Fibroblast of skin of back (primary cell): ENCODE results near the gene NPM1. TPM values are rescaled to one million over a fixed set of nuclear protein-coding genes. Genes with fewer than 3 reads are reported as not detected.
A peak's percentile ranks its signal among the peaks of the same experiment; 100 is the strongest.
"Not testable (repeated sequence)": the region's sequence is repeated elsewhere in the genome, so short reads cannot be mapped to it uniquely, and the experiment has no call there.

Source experiments
- DNase-seq: peaks from one replicate; pipeline ENCODE4 v3.0.0-alpha.2; 2013
- polyA plus RNA-seq, 2 experiments: library from polyadenylated mRNA; unstranded; fragments of 120-200 nt; gene quantifications; one replicate each; pipeline ENCODE4 v1.2.1, GENCODE V29; 2013; ENCODE audit not compliant: insufficient read length in 2 of 2

The NPM1 gene, protein sequence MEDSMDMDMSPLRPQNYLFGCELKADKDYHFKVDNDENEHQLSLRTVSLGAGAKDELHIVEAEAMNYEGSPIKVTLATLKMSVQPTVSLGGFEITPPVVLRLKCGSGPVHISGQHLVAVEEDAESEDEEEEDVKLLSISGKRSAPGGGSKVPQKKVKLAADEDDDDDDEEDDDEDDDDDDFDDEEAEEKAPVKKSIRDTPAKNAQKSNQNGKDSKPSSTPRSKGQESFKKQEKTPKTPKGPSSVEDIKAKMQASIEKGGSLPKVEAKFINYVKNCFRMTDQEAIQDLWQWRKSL
- 1,344 TPM for polyA plus RNA-seq (2013, experiment 1 of 2; ENCODE audit: insufficient read length)
- 1,294 TPM for polyA plus RNA-seq (2013, experiment 2 of 2; ENCODE audit: insufficient read length)

GRCh38 chr5:171387345-171387969 lies at the start of gene NPM1:
TSS of gene NPM1 (plus strand) at chr5:171387849. CDS start at chr5:171387949, 100 bp downstream.
- peak; percentile 97 for DNase-seq

- no peak for DNase-seq
Observed at GRCh38 chr5:171340042-171340441, 47.6 kb upstream of the NPM1 start.

DNA sequence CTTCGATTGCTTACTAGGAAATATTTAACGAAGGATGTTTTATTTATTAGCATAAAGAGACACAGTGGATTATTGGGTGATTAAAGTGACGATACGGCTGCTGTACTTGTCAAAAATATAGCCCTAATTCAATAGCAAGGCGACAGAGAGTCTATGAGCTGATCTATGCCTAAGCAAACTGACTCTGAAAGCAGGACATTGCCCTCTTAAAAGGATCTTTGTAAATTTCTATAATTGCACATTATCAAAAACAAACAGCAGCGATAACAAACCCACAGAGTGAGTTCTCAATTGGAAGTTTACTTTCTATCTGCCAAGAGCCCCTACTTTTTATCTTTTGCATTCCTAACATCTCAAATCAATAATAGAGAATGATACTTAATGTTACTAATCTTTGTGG lies 47.2 kb upstream of the NPM1 start:
- DNase-seq = no peak

DNA sequence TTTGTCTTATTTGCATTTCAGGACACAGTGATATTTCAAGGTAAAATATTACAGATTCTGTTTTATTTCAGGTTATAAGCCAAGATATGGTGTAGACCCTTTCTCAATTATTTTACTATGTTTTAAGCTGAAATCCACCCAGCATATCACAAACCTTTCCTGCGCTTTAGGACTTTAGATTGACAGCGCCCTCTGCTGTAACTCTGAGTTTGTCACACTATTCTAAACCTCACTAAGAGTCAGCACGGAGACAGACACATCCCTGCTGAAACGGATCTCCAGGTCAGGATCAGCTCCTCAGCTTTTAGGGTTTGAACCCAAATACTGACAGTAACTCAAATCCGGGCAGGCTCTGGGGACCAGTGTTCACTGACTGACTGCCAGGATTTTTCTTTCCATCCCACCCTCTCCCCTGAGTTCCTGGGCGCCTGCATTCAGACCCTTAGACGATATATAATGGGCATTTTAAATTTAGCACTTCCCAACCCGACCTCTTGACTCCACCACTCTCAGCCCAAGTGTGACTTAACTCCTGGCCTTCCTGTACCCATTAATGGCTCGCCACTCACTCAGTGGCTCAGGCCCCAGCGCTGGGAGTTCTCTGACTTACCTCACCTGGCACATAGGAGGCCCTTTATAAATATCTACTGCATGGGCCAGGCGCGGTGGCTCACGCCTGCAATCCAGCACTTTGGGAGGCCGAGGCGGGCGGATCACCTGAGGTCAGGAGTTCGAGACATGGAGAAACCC lies 45.1 kb upstream of the NPM1 start:
- DNase-seq = peak; percentile 65

DNA sequence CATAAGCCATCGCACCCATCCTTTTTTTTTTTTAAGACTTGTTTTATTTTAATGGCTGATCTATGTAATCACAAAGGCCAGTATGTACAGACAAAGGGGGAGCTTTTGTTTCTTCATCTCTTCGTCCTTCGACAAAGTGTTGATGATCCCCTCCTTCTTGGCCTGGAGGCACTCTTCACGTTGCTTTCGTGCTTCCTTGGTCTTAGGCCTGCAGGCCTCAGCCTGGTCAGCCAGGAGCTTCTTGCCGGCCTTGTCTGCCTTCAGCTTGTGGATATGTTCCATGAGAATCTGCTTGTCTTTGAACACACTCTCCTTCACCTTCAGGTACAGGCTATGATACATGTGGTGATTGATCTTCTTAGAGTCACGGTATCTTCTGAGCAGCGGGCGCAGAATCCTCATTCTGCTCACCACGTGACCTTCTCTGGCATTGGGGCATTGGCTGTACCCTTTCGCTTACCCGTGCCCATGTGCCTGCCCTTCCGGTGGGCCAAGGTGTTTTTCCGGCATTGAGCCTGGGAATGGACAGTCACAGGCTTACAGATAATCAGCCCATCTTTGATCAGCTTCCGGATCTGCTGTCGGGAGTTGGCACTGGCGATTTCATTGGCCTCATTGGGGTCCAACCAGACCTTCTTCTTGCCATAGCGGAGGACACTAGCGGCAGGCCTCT lies 42.6 kb upstream of the NPM1 start:
- DNase-seq = no peak

GRCh38 chr5:171351536-171352073 lies 36.0 kb upstream of the NPM1 start:
- DNase-seq = no peak

DNA sequence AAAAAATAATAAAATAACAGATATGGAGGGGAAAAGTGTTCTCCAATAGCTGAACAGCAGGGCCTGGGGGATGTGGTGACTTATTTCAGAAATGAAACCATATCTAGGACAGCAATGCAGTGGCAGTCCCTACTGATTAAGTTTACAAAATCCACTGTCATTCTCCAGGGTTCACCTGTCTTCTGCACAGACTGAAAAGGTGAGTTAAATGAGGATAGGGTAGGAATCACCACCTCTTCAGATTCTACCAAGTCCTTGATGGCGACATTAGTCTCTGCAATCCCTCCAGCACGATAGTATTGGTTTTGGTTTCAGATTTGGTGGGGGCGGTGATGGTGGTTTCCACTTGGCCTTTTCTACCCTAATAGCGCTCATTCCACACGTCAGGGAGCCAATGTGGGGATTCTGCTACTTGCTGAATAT lies 32.3 kb upstream of the NPM1 start:
- DNase-seq = no peak

DNA sequence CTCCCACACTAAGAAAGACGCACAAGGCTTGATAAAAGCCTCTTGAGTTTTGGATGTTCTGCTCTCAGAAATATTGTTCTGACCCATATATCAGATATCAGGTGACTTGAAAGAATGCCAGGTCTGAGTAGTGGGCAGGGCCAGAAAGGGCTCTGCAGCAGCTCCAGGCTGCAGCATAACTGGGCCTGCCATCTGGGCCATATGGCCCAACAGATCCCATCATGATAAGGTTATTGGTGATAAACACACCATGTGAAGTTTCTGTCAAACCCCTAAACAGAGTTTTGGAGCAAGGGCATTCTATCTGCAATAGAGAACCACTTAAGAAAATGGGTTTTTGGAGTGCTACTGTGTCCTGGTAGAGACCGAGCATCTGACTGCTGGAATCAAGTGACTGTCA lies 29.8 kb upstream of the NPM1 start:
- DNase-seq = no peak

- not testable (repeated sequence) for DNase-seq
Observed at GRCh38 chr5:171361151-171361550, 26.5 kb upstream of the NPM1 start.

GRCh38 chr5:171363249-171363648 lies 24.4 kb upstream of the NPM1 start:
- not testable (repeated sequence) for DNase-seq

- no peak for DNase-seq
Observed at GRCh38 chr5:171363846-171364245, 23.8 kb upstream of the NPM1 start.

GRCh38 chr5:171365351-171365750 lies 22.3 kb upstream of the NPM1 start:
- no peak for DNase-seq

GRCh38 chr5:171366645-171367044 lies 21.0 kb upstream of the NPM1 start:
- no peak for DNase-seq

GRCh38 chr5:171367424-171368370 lies 20.0 kb upstream of the NPM1 start:
- peak; percentile 67 for DNase-seq

DNA sequence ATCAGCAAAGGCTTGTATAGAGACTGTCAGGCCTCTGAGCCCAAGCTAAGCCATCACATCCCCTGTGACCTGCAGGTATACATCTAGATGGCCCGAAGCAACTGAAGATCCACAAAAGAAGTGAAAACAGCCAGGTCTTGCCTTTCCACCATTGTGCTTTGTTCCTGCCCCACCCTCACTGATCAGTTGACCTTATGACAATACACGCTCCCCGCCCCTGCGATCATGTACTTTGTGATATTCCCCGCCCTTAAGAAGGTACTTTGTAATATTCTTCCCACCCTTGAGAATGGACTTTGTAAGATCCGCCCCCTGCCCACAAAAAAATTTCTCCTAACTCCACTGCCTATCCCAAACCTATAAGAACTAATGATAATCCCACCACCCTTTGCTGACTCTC lies 18.6 kb upstream of the NPM1 start:
- no peak for DNase-seq

- DNase-seq = no peak
Observed at GRCh38 chr5:171369898-171370297, 17.8 kb upstream of the NPM1 start.

GRCh38 chr5:171370881-171371280 lies 16.8 kb upstream of the NPM1 start:
- not testable (repeated sequence) for DNase-seq

- no peak for DNase-seq
Observed at GRCh38 chr5:171371326-171371725, 16.3 kb upstream of the NPM1 start.

- no peak for DNase-seq
Observed at GRCh38 chr5:171379961-171380360, 7.7 kb upstream of the NPM1 start.

DNA sequence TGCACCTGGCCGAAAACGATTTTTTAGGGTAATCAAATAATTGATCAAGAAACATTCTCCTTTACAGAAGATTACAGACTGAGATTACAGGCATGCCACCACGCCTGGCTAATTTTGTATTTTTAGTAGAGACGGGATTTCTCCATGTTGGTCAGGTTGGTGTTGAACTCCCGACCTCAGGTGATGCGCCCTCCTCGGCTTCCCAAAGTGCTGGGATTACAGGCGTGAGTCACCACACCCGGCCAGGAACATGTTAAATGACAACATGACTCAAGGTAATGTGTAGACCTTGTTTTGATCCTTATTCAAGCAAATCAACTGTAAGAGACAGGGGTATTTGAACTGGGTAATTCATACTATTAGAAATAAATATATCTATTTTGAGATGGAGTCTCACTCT lies 3.2 kb upstream of the NPM1 start:
- DNase-seq = not testable (repeated sequence)

- DNase-seq = not testable (repeated sequence)
Observed at GRCh38 chr5:171384999-171385398, 2.6 kb upstream of the NPM1 start.
